ENCODE data around the gene CRYZL1.
"Not testable (repeated sequence)": the region's sequence is repeated elsewhere in the genome, so short reads cannot be mapped to it uniquely, and the experiment has no call there.

The CRYZL1 gene

DNA sequence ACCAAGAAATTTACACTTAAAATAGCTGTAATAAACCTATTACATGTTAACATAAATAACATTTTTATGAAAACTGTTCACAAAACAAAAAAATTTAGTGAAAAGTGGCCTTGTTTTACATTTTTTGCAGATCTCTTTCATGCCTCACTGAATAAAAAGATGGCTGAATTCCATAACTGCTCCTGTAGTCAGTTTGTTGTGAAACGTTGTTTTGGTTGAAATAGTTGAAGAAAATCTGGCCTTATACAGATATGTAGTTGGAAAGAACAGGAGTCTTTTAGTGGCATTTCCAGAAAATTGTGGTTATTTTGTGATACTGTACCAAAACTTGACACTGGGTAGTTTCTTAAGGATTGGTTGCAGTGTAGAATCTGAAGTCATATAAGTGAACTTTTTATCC lies 18.9 kb upstream of the CRYZL1 start:
- no peak for DNase-seq

DNA sequence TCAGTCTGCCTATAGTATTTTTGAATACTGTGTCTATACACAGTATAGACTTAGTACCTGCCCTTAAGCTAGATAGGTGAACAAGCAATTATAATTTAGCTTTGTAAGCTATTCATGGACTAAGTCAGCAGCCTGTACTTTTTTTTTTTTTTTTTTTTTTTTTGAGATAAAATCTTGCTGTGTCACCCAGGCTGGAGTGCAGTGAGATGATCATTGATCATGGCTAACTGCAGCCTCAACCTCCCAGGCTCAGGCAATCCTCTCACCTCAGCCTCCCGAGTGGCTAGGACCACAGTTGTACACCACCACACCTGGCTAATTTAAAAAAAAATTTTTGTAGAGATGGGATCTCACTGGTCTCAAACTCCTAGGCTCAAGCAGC lies 18.0 kb upstream of the CRYZL1 start:
- DNase-seq, result no peak

DNA sequence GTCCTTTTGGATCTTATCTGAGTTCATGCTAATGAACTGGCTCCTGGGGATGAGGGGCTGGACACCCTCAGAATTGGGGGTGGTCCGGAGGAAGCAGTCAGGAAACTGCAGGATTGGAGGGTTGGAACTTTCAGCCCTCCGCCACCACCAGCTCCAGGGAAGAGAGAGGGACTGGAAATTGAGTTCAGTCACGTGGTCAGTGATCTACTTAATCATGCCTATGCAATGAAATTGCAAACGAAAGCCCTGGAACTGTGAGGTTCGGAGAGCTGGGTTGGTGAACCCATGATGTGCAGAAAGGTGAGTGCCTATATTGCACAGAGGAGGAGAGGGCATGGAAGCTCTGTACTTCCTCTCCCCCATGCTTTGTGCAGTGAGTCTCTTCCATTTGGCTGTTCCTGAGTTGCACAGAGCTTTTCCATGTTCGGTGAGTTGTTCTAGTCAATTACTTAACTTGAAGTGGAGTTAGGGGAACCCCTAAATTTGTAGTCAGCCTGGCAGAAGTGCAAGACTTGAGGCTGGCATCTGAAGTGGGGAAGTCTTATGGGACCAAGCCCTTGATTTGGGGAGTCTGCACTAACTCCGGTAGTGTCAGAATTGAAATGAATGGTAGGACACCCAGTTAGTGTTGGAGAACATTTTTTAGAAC lies 17.5 kb upstream of the CRYZL1 start:
- DNase-seq, result peak; percentile 61 to 74 (median 62)

DNA sequence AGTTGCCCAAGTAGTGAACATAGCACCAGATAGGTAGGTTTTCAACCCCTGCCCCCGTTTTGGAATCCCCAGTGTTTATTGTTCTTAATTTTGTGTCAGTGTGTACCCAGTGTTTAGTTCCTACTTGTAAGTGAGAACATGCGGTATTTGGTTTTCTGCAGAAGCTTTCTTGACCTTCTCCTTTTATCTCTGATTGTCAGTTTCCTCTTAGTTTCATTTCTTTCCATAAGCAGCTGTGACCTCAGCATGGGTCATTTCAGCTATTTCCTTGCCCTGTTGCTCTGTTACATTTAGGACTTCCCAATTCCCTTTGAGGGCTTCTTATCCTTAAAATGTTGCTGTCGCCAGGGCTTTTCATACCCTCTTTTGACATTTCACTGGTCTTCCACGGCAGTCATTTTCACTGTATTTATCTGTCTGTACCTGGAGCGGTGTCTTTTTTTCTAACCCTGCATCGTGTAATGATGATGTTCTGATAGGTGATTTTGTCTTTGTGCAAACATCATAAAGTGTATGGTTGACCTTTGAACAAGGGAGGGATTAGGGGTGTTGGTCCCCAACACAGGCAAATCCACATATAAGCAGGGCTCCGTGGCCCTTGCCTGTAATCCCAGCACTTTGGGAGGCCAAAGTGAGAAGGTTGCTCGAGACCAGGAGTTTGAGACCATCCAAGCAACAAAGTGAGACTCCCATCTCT lies 15.7 kb upstream of the CRYZL1 start:
- DNase-seq, result peak; percentile 79 to 91 (median 88)

DNA sequence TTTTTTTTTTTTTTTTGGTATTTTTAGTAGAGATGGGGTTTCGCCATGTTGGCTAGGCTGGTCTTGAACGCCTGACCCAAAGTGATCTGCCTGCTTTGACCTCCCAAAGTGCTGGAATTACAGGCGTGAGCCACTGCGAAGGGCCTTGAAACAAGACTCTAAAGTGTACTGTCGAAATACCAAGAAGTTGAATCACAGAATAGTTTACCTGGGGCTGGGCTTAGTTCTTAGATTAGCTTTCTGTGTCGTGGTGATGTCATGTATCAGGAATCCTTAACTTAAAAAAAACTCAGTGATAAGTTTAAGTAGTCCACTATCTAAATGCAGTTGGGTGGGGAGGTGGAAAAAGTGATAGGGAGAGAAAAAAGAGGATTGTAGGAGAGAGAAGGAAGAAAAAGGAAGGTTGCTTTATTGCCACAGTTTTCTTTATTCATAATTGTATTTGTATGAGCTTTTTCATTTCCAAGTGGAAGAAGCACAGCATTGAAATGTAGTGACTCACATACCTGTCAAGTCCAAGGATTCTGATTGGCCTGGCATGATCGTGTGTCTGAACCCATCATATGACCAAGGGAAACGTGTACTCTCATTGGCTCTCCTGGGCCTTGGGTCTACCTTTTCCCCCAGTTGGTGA lies 14.2 kb upstream of the CRYZL1 start:
- DNase-seq, result no peak

DNA sequence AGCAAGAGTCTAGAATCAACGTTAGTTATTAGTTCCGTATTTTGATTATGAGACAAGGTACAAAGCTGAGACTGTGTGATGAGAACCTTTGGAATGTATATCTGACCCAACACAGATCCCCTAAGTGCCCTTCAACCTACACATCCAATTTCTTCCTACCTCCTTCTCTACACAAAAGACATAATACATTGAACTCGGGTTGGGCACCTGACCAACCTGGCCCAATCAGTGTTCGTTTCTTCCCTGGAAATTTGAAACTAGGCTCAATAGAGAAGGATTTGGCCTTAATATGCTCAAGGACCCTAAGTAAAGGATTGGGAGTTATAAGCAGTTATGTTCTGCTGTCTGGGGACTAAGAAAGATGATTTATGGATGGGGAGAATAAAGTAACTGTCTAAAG lies 12.9 kb upstream of the CRYZL1 start:
- no peak for DNase-seq

DNA sequence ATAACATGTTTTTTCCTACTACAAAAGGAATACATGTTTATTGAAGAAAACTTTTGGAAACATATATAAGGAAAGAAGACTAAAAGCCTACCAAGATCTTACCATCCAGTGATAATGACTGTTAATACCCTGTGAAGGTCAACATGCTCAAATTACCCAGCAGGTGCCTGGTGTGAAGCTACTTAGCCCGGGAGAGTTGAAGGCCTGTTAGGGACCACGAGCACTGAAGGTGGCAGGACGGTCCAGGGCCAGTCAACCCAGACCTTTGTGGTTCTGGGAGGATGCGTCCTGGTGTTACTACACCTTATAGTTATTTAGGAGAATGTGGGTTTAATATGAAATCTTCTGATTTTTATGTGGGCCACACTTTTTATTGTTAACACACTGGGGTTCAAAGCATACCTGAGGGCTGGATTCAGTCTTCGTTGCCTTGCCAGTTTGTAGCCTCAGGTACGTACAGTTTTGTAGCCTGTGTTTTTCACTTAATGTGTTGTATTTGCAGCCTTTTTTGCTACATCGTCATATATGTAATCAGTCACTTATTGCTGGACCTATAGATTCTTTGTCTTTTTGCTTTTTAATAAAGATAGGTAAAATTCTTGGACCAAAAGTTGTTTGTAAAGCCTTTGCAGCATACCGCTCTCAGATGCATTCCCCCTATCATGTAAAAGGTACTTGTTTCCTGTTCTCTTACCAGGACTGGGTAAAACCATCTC lies 10.6 kb upstream of the CRYZL1 start:
- DNase-seq, result no peak

DNA sequence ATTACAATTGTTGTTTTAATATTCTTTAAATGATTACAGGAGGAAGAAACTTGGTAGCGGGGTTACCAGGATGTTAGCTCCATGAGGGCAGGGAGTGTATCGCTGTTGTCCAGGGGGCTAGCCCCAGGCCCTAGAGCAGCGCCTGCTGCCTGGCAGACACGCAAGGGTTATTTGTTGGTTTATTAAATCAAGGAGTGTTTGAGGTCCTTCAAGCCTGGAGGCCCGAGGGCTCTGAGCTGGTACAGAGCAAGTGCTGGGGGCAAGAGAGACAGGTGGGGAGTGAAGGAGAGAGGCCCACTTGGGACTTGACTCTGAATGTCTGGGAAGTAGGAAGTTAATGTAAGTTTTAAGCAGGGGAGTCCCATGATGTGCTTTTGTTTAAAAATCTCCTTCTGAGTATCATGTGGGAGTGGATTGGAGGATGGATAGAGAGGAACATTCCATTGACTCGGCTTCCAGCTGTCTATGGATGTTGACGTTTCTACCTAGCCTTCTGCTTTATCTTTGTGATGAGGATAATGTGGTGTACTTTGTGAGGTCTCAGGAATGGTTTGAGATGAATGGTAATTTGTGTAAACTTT lies 9.5 kb upstream of the CRYZL1 start:
- DNase-seq, result no peak

DNA sequence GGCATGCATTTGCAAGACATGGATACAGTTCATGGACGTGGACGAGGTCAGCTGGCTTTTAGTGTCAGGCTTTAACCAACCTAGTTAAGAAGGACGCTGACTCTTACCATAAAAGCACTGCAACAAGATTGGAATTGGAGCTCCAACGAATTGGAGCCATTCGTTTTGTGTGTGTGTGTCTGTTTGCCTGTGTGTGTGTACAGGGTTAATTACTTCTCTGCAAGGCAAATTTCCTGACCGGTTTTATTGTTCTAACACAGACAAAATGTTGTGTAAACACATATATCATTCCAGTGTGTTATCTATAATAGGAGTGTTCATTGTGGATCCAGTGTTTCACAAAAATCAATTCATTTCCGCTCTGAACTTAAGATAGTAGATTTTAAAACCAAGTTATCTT lies 8.7 kb upstream of the CRYZL1 start:
- no peak for DNase-seq

DNA sequence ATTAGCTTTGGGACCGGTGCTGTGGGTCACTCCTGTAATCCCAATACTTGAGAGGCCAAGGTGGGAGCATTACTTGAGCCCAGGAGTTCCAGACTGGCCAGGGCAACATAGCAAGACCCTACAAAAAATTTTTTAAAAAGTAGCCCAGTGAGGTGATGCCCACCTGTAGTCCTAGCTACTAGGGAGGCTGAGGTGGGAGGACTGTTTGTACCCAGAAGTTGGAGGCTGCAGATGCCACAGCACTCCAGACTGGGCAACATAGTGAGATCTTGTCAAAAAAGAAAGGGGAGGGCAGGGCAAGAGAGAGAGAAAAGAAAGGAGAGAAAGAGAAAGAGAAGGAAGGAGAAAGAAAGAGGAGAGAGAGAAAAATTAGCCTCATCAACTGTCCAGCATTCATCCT lies 7.0 kb upstream of the CRYZL1 start:
- DNase-seq, result no peak

DNA sequence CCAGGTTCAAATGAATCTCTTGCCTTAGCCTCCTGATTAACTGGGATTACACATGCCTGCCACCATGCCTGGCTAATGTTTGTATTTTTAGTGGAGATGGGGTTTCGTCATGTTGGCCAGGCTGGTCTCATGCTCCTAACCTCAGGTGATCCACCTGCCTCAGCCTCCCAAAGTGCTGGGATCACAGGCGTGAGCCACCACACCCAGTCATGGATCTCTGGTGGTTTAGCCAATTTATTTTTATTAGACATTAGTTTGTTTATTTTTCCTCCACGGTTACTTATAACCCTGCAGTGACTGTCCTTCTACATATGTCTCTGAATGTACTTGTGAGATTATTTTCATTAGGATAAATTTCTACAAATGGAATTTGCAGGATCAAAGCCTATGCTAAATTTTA lies 6.0 kb upstream of the CRYZL1 start:
- DNase-seq, result no peak

DNA sequence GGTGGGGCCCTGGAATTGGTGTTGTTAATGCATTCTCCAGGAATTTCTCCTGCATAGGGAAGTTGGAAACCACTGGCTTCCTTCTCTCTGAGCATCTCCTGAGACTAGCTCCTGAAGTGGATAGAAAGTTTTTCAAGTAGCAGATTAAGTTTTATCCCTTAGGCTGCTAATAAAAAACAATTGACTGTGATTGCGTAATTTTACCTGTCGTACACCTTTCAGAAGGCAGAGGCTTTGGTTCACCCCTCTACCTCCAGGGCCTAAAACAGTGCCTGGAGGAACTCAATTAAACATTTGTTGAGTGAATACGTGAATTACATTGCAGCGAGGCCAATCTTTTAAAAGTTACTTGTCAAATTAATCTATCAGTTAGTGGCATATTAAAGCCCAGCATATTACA lies 4.2 kb upstream of the CRYZL1 start:
- DNase-seq, result no peak

DNA sequence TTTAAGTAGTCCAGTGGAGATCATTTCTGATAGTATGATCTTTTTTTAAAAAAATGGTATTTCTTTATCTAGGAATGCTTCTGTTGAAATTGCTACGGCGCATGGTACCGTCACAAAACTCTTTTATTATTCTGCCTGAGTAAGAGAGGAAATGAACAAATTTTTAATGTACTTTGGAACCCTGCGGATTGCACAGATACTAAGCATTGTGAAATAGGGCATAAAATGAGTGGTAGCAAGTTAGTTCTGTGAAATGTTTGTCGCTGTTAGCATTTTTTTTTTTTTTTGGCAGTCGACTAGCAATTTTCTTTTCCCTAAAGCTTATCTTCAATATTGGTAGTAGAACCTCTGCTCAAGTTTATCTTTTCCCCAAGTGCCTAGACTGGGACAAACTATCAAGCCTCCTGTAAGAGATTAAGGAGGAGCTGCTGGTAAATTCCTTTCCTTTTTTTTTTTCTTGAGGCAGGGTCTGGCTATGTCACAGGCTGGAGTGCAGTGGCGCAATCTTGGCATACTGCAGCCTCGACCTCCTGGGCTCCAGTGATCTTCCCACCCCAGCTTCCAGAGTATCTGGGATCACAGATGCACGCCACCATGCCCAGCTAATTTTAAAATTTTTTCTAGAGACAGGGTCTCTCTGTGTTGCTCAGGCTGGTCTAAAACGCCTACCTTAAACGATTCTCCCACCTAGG lies 3.0 kb upstream of the CRYZL1 start:
- peak; percentile 33 to 83 (median 77) for DNase-seq

DNA sequence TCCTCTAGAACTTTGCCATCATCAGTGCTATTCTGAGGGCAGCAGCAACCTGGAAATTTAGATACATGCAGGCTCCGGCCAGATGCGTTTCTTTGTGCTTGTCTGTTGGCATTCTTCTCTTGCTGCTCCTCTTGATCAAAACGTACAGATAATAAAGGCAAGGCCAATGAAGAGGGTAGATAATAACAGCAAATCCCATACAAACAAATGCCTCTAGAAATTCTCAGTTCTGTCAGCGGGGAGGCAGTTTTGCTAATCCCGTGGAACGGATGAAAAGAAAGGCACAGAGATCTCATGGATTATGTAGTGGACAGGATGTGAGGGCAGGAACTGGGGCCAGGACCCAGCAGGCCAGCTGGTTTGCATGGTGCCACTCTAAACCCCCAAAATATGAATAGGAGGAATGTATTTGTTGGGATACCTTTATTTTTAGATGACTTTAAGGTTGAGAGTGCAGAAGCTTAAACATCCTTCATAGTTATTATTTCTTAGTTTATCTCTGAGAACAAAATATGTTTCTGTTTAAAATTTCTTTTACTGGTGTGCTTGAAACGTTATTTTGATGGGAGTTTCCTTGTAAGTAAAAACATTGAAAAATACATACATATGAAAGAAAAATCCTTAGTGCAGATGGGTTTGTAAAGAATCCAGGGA lies 2.2 kb upstream of the CRYZL1 start:
- no peak for DNase-seq

DNA sequence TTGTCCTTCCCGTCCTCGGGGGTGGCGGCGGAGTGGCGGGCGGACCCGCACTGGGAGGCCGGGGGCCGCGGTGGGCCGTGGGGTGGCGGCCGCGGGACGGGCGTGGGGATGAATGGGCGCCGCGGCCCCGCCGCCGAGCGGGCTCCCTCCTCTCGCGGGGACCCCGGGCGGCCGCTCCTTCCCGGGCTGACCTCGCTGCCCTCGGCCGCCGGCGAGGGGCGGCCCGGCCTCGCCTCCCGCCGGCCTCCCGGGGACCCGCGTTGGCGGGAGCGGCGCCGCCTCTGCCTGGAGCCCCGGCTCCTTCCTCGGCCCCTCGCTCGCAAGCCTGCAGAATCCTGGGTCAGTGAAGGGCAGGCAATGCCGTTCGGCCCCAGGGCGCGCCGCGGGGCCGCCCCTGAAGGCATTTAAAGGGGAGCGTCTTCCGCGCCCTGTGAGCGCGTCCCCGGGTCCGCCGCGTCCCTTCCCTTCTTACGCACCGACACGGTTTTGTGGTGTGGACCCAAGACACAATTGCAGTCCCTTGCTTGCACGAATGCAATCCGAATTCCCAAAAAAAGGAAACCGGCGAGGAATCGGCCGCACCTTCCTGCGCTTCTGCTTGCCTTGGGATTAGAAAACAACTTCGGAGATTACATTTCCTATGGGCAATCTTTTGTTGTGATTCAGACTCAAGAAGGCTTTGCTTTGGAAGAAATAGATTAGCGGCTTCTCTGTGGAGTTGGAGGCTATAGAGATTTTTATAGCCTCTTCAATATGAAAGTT lies 1.5 kb upstream of the CRYZL1 start:
- DNase-seq, result peak; percentile 48 to 72 (median 52)

DNA sequence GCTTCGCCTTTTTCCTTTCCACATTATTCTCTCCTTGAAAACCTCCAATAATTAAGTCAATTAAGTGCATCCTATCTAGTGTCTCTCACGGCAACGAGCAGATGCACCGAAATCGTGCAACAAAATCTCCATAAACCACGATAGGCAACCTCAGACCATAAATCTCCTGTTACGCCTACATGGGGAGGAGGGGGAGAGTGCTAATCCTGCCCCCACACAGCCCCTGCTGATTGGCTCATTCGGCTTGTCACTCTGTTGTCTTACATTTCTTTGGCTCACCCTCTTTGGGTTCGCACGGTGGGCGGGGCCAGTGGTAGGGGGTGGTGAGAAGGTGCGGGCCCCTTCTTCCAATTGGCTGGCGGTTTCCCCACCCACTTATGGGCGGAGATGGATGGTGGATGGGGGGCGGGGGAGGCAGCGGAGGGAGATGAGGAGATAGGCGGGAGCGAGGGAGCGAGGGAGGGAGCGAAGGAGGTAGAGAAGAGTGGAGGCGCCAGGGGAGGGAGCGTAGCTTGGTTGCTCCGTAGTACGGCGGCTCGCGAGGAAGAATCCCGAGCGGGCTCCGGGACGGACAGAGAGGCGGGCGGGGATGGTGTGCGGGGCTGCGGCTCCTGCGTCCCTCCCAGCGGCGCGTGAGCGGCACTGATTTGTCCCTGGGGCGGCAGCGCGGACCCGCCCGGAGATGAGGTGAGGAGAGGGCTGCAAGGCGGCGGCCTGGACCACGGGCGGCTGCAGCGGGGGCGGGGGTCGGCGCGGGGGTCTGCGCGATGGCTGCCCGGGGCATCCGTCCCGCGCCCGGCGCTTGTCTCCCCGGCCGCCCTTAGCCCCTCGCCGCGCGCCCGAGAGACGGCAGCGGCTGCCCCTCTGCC lies 720 bp upstream of the CRYZL1 start, which contains the start of gene ITSN1:
TSS of gene ITSN1 (plus strand) at position 475 of the 869 bp plus-strand sequence. CDS start 76,328 bp downstream, outside the sequence.
- peak; percentile 99 to 100 (median 99) for DNase-seq

DNA sequence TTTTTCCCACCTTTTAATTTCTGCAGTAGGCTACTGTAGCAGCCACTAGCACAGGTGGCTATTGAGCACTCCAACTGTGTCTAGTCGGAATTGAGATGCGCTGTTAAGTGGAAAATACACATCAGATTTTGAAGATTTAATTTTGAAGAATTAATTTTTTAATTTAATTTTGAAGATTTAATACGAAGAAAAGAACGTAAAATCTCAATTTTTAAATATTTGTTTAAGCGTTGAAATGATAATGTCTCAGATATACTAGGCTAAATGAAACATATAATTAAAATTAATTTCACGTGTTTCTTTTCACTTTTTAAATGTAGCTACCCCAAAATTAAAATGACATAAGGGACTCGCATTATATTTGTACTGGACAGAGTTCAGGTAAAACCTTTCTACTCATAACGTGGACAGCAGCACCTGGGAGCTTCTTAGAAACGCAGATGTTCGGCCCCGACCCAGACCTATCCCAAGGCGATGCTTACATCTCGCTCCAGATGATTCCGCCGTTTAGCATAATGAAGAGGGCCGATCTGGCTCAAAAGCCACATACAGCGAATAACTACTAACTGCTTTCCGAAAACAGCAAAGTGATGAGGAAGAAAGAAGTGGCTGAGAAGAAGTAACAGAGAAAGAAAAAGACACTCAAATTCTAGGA lies 717 bp downstream of the CRYZL1 start:
- peak in 1 of 3 donors; percentile 24 for DNase-seq

DNA sequence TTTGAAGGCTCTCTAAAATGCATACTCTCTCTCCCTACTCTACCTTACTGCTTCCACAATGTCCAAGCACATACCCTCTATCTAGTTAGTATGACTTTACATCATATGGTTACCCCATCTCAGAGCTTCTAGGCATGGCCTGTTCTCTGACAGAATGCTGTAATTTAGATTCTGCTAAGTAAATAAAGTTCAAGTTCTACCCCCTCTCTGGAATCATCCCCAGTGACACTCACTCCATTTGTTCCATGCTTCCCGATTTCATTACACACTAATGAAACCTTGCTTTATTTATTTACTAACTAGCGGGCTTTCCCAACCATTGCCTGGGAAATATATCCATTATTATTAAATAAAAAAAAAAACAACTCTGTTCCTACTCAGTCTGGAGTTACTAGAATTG lies 7.3 kb downstream of the CRYZL1 start:
- no peak for DNase-seq

DNA sequence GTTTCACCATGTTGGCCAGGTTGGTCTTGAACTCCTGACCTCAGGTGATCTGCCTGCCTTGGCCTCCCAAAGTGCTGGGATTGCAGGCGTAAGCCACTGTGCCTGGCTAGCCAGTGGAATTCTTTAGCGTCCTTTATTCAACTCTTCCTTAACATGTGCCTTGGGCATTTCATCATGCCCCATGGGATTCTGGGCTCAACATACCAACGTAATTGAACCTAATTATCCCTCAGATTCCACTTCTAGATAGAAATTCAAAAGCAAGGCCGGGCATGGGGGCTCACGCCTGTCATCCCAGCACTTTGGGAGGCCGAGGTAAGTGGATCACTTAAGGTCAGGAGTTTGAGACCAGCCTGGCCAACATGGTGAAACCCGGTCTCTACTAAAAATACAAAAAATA lies 15.4 kb downstream of the CRYZL1 start:
- DNase-seq, result not testable (repeated sequence)

DNA sequence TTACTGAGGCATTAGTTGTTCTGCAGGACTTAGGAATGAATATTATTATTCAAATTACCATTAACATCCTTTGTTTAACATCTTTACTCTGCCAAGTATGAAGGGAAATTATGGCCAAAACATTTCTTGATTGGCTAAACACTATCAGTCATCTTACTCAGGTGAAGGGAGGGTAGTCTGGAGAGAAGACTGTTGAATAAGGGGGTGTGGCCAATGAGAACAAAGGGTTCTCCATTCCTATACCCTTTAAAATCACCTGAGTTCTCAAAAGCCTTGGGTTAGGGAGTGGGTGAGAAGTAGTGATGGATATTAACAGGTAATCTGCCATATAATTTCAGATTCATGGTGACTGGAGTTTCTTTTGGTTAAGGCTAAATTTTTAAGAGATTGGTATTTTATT lies 19.3 kb downstream of the CRYZL1 start:
- DNase-seq, result no peak
